HG03342 (cell line): Measurements from ENCODE around the gene PADI4.

Experiments
- ATAC-seq: cut with Tn5 transposase; IDR thresholded peaks from one replicate; pipeline ENCODE4 v1.9.1; 2021; ENCODE audit warnings: mild to moderate bottlenecking, moderate library complexity; ENCODE audit not compliant: unreplicated experiment

Gene PADI4

DNA sequence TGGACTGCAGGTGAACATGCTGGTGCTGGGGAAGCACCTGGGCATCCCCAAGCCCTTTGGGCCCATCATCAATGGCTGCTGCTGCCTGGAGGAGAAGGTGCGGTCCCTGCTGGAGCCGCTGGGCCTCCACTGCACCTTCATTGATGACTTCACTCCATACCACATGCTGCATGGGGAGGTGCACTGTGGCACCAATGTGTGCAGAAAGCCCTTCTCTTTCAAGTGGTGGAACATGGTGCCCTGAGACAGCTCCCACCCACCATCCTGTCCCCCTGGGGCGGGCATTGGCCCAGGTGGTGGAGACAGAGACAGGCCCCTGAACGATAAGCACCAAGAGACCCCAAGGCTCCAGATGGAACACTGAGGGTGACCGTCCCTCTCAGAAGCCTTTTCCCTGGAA, 25.2 kb upstream of the PADI4 start:
- no peak for ATAC-seq

DNA sequence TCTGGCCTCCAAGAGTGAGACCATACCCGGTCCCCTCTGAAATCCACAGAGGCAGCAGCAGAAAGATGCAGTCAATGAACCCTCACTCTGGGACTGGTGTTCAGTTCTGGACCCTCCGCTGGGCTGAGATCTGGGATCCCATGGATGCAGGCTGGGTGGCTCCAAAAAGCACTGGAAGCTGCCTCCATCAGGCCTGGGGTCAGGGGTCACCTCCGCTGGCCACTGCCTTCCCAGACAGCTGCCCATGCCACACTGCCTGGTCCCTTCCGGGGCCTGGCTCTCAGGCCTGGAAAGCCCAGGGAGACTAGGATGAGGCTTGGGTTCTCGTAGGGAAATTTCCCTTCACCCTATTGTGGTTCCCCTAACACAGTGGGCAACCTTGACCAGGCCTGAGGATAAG, 21.4 kb upstream of the PADI4 start:
- no peak for ATAC-seq

- ATAC-seq: no peak
Observed at GRCh38 chr1:17287130-17287776, 20.7 kb upstream of the PADI4 start.

DNA sequence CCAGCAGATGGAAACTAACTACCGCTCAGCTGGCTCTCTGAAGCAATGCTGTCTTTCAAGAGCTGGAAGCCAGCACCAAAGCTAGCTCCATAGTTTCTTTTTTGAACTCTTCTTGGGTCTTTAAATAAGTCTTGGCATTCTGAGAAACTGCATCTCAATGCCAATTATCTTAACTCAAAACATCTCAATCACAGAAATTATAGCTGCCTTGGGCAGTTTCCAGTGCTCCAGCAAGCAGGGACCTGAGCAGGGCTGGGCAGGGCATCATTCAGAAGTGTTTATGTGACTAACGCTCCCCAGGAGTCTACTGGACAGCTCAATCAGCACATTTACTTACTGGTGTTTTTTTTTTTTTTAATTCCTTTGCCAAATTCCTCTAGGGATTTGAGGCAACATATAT, 18.3 kb upstream of the PADI4 start:
- no peak for ATAC-seq

- no peak for ATAC-seq
Observed at GRCh38 chr1:17290553-17290952, 17.4 kb upstream of the PADI4 start.

- no peak for ATAC-seq
Observed at GRCh38 chr1:17292299-17293160, 15.5 kb upstream of the PADI4 start.

DNA sequence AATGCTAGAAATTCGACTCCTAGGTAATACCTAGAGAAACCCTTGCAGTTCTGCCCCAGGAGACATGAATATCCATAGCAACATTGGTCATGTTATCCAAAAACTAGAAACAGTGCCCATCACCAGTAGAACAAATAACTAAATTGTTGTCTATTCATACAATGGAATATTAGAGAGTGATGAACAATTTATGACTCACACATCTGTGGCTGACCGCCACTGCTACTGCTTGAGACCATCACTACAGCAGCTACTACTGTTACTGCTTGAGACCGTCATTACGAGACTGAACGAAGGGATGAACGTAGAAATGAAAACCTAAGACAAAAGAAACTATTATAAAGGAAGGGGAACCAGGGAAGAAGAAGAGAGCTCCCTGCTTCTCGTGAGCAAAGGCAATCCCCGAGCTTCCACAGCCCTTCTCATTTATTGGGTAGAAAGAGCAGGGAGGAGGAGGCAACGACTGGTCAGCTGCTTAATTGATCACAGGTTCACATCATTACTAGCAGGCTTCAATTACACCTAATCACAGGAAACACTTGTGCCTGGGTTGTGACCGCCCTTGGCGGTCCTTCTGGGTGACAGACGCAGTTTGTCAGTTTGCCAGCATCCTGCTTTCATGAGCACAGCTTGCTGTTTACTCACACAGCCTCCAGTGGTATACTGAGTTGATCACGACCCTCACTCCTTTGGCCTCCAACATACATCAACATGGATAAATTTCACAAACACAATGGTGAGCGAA, 14.1 kb upstream of the PADI4 start:
- no peak for ATAC-seq

GRCh38 chr1:17295292-17295691, 12.7 kb upstream of the PADI4 start:
- no peak for ATAC-seq

- ATAC-seq: no peak
Observed at GRCh38 chr1:17296086-17296485, 11.9 kb upstream of the PADI4 start.

DNA sequence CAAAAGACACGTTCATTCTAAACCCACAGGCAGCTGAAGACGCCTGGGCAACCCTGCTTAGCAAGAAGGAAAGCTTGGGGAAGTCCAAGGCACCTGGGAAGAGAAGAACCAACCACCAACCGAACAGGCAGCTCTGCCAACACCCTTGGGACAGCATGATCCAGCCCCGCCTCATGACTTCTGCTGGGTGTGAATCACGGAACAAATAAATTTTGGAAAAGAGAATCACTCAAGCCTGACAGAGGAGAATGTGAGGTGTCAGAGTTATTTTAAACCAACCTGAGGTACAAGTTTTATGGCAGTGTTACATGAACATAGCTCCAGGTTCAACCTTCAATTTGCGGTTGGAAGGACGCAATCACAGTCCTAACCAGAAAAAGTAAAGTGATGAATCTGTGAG, 10.0 kb upstream of the PADI4 start:
- no peak for ATAC-seq

- ATAC-seq: no peak
Observed at GRCh38 chr1:17301767-17302166, 6.2 kb upstream of the PADI4 start.

GRCh38 chr1:17304151-17304825, 3.7 kb upstream of the PADI4 start:
- no peak for ATAC-seq

DNA sequence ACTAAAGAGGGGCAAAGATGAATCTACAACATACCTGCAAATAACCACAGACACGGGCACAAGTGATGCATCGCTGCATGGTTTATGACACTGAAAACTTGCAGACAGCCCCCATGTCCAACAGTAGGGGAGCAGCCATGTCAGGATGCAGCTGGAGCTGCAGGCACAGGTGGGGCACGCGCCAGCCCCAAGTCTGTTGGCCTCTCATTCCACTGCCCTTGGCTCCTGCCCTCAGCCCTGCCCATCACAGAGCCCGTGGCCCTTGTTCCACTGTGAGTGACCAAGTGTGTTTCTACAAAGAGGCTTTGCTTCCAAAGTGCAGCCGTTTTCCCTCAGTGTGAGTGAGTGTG, 3.2 kb upstream of the PADI4 start:
- ATAC-seq: no peak

DNA sequence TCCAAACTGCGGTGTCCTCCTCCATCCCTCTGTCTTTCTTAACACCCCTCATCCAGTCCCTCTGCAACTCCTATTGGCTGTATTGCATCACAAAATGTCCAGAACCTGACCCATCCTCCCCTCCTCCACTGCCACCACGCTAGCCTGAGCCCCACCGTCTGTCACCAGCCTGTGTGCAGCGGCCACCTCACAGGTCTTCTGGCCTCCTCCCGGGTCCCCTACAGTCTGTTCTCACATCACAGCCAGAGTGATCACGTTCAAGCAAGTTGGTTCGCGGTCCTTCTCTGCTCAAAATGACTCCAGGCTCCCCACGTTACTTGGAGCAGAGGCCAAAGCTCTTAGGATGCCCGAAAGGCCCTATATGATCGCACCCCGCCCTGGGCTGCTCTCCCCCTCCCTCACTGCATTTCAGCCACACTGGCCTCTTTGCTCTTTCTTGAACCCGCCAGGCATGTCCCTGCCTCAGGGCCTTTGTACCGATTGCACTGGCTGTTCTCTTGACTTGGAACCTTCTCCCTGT, 2.4 kb upstream of the PADI4 start:
- ATAC-seq: no peak

- ATAC-seq: no peak
Observed at GRCh38 chr1:17306407-17306806, 1.6 kb upstream of the PADI4 start.

DNA sequence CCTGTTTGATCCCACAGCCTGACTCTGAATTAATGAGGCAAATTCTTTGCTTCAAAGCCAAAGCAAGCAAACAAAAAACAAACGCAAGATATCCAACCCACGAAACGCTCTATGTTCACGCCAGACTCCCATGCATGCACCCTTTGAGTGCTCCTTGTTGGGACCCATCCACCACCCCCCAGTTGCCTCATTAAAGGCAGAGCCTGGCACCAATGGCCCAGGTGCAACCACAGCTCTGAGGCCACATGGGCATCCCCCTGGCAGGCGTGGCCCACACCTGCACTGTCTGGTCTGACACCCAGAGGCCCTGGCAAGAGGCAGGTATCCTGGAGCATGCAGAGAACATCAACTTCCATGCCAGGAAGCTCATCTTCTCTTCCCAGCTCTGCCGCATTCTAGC, 1.1 kb upstream of the PADI4 start:
- ATAC-seq: no peak

DNA sequence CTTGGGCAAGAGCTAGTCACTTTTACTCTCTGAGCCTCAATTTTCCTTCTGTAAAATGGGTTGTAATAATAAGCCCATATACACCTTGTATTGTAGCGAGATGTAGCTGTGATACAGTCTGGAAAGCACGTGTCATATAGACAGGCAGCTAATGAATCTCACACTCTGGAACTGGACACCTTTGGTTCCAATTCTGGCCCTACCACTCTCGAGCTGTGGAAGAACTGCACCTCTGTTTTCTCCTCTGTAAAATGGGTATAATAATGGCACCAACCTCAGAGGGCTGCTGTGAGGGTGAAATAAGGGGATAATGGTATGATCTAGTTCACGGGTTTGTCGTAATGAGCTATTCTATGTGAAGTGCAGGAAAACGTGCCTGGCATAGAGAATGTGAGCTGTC, 668 bp upstream of the PADI4 start:
- no peak for ATAC-seq

DNA sequence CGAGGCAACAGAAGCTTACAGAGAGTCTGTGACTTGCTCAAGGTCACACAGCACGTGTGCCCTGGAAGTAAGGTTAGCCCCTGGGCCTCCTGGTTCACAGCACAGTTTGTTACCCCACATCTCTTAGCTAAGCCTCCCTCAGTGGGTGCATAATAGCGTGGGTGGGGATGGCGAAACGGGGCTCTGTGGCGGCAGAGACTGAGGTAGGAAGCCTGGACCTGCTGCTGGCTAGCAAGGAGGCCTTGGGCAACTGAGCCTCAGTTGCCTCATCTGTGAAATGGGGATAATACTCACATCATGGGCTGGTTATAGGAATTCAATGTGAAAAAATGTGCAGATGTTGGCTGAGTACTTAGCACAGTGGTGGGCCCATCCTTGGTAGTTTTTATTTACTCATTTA, 596 bp downstream of the PADI4 start:
- ATAC-seq: no peak

DNA sequence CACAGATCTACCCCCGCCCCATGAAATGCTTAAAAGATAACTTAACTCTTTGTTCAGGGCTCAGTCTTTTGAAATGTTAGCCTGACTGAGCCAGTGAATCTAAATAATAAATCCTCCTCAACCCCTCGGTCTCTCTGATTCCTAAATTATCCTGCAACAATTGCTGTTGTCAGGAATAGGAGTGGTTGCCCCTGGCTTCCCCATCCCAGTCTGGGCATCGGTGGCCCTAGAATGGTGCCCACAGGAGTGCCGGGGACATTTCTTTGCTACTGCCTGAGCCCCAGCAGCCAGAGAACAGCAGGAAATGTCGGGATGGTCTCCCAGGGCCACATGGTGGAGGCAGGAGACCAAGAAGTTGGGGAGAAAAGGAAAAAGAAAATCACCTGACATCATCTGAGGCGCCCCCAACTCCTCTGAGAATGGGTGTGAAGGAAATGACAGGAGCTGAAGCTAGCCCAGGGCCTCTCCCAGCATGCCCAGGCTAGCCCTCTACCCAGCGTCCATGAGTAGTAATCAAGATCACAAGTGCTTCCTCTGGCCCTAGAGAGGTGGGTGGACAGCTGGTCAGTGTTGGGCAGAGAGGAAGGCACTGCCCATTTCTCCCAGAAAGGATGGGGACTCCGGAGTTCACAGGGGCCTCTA, 1.6 kb downstream of the PADI4 start:
- no peak for ATAC-seq

- no peak for ATAC-seq
Observed at GRCh38 chr1:17310068-17310640, 2.2 kb downstream of the PADI4 start.
